Loucy (cell line): Measurements from ENCODE around the gene PADI1.

Source experiments
- H2AFZ ChIP-seq: fragments of 200-600 bp; sonication (generic); 2 replicates; pipeline ENCODE4 v1.6.0; 2016; ENCODE audit warnings: antibody characterized with exemption, mild to moderate bottlenecking, low read length, moderate library complexity
- H3F3A ChIP-seq: fragments of 200-600 bp; 2 replicates; pipeline ENCODE4 v1.6.0; 2016; ENCODE audit warnings: antibody characterized with exemption, low read depth, mild to moderate bottlenecking
- H3K27me3 ChIP-seq: fragments of 200-600 bp; sonication (generic); 2 replicates; pipeline ENCODE4 v1.6.1; 2014; ENCODE audit warnings: low read length, mild to moderate bottlenecking; ENCODE audit not compliant: insufficient read depth, poor library complexity, severe bottlenecking
- H3K36me3 ChIP-seq: fragments of 200-600 bp; sonication (generic); 2 replicates; pipeline ENCODE4 v1.6.1; 2016; ENCODE audit warnings: low read length; ENCODE audit not compliant: insufficient read depth
- H3K4me1 ChIP-seq: fragments of 200-600 bp; sonication (generic); 2 replicates; pipeline ENCODE4 v1.5.1; 2014; ENCODE audit warnings: low read length, mild to moderate bottlenecking; ENCODE audit not compliant: insufficient read depth, poor library complexity, severe bottlenecking
- H3K4me2 ChIP-seq: fragments of 200-600 bp; sonication (generic); 2 replicates; pipeline ENCODE4 v1.6.0; 2014; ENCODE audit warnings: antibody characterized with exemption, low read length, low read depth, mild to moderate bottlenecking; ENCODE audit not compliant: poor library complexity, severe bottlenecking
- H3K4me3 ChIP-seq: fragments of 200-600 bp; sonication (generic); 2 replicates; pipeline ENCODE4 v1.5.1; 2014; ENCODE audit warnings: low read length, mild to moderate bottlenecking, mixed read lengths; ENCODE audit not compliant: poor library complexity, severe bottlenecking
- H3K79me2 ChIP-seq: fragments of 200-600 bp; sonication (generic); 2 replicates; pipeline ENCODE4 v1.6.1; 2014; ENCODE audit warnings: low read length; ENCODE audit not compliant: insufficient read depth
- H3K9ac ChIP-seq: fragments of 200-600 bp; sonication (generic); 2 replicates; pipeline ENCODE4 v1.6.0; 2014; ENCODE audit warnings: mild to moderate bottlenecking, low read depth, low read length, moderate library complexity; ENCODE audit not compliant: poor library complexity, severe bottlenecking
- H3K9me2 ChIP-seq: fragments of 200-600 bp; sonication (generic); replicated peaks from 2 replicates; pipeline ENCODE4 v1.6.1; 2016; ENCODE audit warnings: low read depth, low read length, mixed read lengths
- H3K9me3 ChIP-seq: fragments of 200-600 bp; sonication (generic); 2 replicates; pipeline ENCODE4 v1.6.1; 2014; ENCODE audit warnings: mild to moderate bottlenecking, antibody characterized with exemption, low read length, low read depth; ENCODE audit not compliant: insufficient read depth
- H4K20me1 ChIP-seq: fragments of 200-600 bp; sonication (generic); 2 replicates; pipeline ENCODE4 v1.6.0; 2014; ENCODE audit warnings: antibody characterized with exemption, low read length, mild to moderate bottlenecking; ENCODE audit not compliant: insufficient read depth, poor library complexity, severe bottlenecking
- EZH2phosphoT487 ChIP-seq: fragments of 200-600 bp; IDR thresholded peaks from 2 replicates; pipeline ENCODE4 v1.6.1; 2018; ENCODE audit warnings: antibody characterized with exemption, mild to moderate bottlenecking, moderate library complexity, borderline replicate concordance
- TF ChIP-seq, protein P1 (sequence below): fragments of 200-600 bp; sonication (generic); conservative IDR thresholded peaks from 2 replicates; pipeline ENCODE4 v1.5.1; 2014; ENCODE audit warnings: mild to moderate bottlenecking, antibody characterized with exemption, low read length

The PADI1 gene

DNA sequence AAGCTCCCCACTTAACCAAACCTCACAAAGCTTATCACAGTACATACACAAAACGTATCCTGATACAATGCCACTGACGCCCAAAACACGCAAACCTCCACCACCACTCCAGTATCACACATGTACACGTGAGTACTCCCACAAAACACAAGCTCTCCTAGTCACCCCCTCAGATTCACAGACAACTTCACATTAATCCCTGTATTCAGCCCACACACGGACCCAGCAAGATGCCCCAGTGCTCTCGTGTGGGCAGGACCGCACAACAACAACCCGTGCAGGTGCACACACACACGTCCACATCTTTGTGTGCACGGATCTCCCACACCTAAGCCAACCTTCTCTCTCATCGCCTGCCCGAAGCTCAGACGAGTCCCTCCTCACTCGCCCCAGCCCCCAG is 17.6 kb downstream of the PADI1 start:
- Histone ChIP-seq H3K9me3 (no peaks in the 10 kb centered on the region), H3K4me2 (no peak overlapping the region), H3K36me3 (no peaks in the 10 kb centered on the region), H3K4me1 (no peaks in the 10 kb centered on the region), H3K4me3 (no peak overlapping the region), H4K20me1 (no peaks in the 10 kb centered on the region), H2AFZ (no peak overlapping the region), H3K9ac (no peak overlapping the region), H3F3A (no peaks in the 10 kb centered on the region), H3K79me2 (no peaks in the 10 kb centered on the region), H3K9me2 (no peaks in the 10 kb centered on the region), H3K27me3 (no peaks in the 10 kb centered on the region)
- TF ChIP-seq EZH2phosphoT487, result no peak
- TF ChIP-seq, protein P1, sequence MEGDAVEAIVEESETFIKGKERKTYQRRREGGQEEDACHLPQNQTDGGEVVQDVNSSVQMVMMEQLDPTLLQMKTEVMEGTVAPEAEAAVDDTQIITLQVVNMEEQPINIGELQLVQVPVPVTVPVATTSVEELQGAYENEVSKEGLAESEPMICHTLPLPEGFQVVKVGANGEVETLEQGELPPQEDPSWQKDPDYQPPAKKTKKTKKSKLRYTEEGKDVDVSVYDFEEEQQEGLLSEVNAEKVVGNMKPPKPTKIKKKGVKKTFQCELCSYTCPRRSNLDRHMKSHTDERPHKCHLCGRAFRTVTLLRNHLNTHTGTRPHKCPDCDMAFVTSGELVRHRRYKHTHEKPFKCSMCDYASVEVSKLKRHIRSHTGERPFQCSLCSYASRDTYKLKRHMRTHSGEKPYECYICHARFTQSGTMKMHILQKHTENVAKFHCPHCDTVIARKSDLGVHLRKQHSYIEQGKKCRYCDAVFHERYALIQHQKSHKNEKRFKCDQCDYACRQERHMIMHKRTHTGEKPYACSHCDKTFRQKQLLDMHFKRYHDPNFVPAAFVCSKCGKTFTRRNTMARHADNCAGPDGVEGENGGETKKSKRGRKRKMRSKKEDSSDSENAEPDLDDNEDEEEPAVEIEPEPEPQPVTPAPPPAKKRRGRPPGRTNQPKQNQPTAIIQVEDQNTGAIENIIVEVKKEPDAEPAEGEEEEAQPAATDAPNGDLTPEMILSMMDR, result no peak

DNA sequence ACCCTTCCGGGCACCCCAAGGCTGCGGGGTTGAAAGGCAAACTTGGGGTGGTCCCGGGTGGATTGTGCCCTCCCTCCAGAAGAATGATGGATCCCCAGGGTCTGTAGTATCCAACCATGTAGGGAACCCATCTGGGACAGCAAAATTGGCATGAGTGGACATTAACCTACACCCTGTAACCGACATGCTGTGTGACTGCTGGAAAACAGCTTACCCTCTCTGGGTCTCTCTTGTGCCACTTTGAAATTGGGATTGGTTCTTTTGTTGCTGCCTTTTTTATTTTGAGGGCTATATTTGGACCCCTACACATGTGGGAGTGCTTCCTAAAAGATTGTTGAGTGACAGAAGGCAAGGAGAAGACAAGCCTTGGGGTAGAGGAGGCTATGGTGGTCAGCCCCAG is 19.5 kb downstream of the PADI1 start:
- H4K20me1 ChIP-seq, result no peaks in the 10 kb centered on the region
- H2AFZ ChIP-seq, result no peak overlapping the region
- no peaks in the 10 kb centered on the region for H3K36me3 ChIP-seq
- H3K9me3 ChIP-seq, result no peaks in the 10 kb centered on the region
- no peaks in the 10 kb centered on the region for H3K9me2 ChIP-seq
- no peaks in the 10 kb centered on the region for H3F3A ChIP-seq
- TF ChIP-seq, protein P1, result no peak
- no peak for TF ChIP-seq EZH2phosphoT487
- H3K27me3 ChIP-seq, result no peaks in the 10 kb centered on the region
- H3K4me1 ChIP-seq, result no peaks in the 10 kb centered on the region
- H3K79me2 ChIP-seq, result no peaks in the 10 kb centered on the region
- no peak overlapping the region for H3K4me3 ChIP-seq
- no peak overlapping the region for H3K9ac ChIP-seq
- H3K4me2 ChIP-seq, result no peak overlapping the region

DNA sequence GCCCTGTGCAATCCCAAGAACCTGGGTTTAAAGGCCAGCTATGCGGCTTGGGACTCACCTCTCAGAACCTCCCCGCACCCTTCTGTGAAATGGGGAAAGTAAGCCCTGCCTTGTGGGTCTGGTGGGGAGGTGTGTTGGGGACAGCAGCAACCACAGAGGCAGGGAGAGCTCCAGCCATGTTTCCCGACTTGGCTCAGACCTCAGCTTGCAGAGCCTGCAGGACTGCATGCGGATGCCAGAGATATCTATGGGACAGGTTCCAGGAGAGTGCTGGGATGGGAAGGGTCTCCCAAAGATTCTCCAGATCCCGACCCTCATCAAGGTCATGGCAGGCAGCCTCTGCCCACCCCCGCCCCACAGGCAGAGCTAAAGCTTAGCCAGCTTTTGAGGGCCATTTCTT is 20.2 kb downstream of the PADI1 start:
- no peaks in the 10 kb centered on the region for H3K4me1 ChIP-seq
- H3K9ac ChIP-seq, result no peak overlapping the region
- no peaks in the 10 kb centered on the region for H4K20me1 ChIP-seq
- no peak overlapping the region for H3K4me2 ChIP-seq
- no peaks in the 10 kb centered on the region for H3K36me3 ChIP-seq
- no peak overlapping the region for H3K4me3 ChIP-seq
- H3K27me3 ChIP-seq, result no peaks in the 10 kb centered on the region
- H3K79me2 ChIP-seq, result no peaks in the 10 kb centered on the region
- no peak overlapping the region for H2AFZ ChIP-seq
- TF ChIP-seq EZH2phosphoT487, result no peak
- TF ChIP-seq, protein P1, result no peak
- no peaks in the 10 kb centered on the region for H3F3A ChIP-seq
- H3K9me2 ChIP-seq, result no peaks in the 10 kb centered on the region
- H3K9me3 ChIP-seq, result no peaks in the 10 kb centered on the region
